Measurements from ENCODE around the gene AKAP12. TPM values are rescaled to one million over a fixed set of nuclear protein-coding genes. Genes with fewer than 3 reads are reported as not detected.

The AKAP12 gene
- total and polyA plus RNA-seq, 2 experiments from 2014 or later: 90.1 to 137 TPM

GRCh38 chr6:151390851-151391470, 151.2 kb downstream of the AKAP12 start:
- no peak for TF ChIP-seq EZH2phosphoT487 (IDR thresholded peaks at IDR 0.05; ENCODE audit: unreplicated experiment)
- no peak for TF ChIP-seq CREB1 (CRISPR knock-in tag; IDR thresholded peaks at IDR 0.05; ENCODE audit: low read depth)
- no peak for TF ChIP-seq NANOG (IDR thresholded peaks at IDR 0.05; ENCODE audit: borderline replicate concordance)
- TF ChIP-seq ZNF114 (CRISPR knock-in tag; IDR thresholded peaks at IDR 0.05): no peak
- TF ChIP-seq EZH2 (IDR thresholded peaks at IDR 0.05; ENCODE audit: low read depth, unreplicated experiment): no peak
- TF ChIP-seq REST (IDR thresholded peaks at IDR 0.05; ENCODE audit: unreplicated experiment): no peak
- TF ChIP-seq, protein P1, sequence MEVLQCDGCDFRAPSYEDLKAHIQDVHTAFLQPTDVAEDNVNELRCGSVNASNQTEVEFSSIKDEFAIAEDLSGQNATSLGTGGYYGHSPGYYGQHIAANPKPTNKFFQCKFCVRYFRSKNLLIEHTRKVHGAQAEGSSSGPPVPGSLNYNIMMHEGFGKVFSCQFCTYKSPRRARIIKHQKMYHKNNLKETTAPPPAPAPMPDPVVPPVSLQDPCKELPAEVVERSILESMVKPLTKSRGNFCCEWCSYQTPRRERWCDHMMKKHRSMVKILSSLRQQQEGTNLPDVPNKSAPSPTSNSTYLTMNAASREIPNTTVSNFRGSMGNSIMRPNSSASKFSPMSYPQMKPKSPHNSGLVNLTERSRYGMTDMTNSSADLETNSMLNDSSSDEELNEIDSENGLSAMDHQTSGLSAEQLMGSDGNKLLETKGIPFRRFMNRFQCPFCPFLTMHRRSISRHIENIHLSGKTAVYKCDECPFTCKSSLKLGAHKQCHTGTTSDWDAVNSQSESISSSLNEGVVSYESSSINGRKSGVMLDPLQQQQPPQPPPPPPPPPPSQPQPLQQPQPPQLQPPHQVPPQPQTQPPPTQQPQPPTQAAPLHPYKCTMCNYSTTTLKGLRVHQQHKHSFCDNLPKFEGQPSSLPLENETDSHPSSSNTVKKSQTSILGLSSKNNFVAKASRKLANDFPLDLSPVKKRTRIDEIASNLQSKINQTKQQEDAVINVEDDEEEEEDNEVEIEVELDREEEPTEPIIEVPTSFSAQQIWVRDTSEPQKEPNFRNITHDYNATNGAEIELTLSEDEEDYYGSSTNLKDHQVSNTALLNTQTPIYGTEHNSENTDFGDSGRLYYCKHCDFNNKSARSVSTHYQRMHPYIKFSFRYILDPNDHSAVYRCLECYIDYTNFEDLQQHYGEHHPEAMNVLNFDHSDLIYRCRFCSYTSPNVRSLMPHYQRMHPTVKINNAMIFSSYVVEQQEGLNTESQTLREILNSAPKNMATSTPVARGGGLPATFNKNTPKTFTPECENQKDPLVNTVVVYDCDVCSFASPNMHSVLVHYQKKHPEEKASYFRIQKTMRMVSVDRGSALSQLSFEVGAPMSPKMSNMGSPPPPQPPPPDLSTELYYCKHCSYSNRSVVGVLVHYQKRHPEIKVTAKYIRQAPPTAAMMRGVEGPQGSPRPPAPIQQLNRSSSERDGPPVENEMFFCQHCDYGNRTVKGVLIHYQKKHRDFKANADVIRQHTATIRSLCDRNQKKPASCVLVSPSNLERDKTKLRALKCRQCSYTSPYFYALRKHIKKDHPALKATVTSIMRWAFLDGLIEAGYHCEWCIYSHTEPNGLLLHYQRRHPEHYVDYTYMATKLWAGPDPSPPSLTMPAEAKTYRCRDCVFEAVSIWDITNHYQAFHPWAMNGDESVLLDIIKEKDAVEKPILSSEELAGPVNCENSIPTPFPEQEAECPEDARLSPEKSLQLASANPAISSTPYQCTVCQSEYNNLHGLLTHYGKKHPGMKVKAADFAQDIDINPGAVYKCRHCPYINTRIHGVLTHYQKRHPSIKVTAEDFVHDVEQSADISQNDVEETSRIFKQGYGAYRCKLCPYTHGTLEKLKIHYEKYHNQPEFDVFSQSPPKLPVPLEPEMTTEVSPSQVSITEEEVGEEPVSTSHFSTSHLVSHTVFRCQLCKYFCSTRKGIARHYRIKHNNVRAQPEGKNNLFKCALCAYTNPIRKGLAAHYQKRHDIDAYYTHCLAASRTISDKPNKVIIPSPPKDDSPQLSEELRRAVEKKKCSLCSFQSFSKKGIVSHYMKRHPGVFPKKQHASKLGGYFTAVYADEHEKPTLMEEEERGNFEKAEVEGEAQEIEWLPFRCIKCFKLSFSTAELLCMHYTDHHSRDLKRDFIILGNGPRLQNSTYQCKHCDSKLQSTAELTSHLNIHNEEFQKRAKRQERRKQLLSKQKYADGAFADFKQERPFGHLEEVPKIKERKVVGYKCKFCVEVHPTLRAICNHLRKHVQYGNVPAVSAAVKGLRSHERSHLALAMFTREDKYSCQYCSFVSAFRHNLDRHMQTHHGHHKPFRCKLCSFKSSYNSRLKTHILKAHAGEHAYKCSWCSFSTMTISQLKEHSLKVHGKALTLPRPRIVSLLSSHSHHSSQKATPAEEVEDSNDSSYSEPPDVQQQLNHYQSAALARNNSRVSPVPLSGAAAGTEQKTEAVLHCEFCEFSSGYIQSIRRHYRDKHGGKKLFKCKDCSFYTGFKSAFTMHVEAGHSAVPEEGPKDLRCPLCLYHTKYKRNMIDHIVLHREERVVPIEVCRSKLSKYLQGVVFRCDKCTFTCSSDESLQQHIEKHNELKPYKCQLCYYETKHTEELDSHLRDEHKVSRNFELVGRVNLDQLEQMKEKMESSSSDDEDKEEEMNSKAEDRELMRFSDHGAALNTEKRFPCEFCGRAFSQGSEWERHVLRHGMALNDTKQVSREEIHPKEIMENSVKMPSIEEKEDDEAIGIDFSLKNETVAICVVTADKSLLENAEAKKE (CRISPR knock-in tag; IDR thresholded peaks at IDR 0.05): no peak
- TF ChIP-seq CTCF (conservative IDR thresholded peaks at IDR 0.05; ENCODE audit: low read depth in 2 of 2): no peak
- TF ChIP-seq ZNF331 (CRISPR knock-in tag; IDR thresholded peaks at IDR 0.05; ENCODE audit: low read depth): no peak
- TF ChIP-seq JUNB (IDR thresholded peaks at IDR 0.05; ENCODE audit: unreplicated experiment): no peak
- no peak; the same call in 1 of the 2 replicates for TF ChIP-seq POLR2AphosphoS5 (IDR thresholded peaks at IDR 0.05; ENCODE audit: low read depth)
- TF ChIP-seq, protein P2, sequence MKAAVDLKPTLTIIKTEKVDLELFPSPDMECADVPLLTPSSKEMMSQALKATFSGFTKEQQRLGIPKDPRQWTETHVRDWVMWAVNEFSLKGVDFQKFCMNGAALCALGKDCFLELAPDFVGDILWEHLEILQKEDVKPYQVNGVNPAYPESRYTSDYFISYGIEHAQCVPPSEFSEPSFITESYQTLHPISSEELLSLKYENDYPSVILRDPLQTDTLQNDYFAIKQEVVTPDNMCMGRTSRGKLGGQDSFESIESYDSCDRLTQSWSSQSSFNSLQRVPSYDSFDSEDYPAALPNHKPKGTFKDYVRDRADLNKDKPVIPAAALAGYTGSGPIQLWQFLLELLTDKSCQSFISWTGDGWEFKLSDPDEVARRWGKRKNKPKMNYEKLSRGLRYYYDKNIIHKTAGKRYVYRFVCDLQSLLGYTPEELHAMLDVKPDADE (IDR thresholded peaks at IDR 0.05): no peak; the same call in 1 of the 2 replicates
- no peak for TF ChIP-seq STAT1 (IDR thresholded peaks at IDR 0.05; ENCODE audit: unreplicated experiment)
- ATAC-seq (peak; percentile 7), DNase-seq (ENCODE audit: low spot score) (peak; percentile 77)
- Histone ChIP-seq H3F3A (replicated peaks; ENCODE audit: low read depth) (peaks cover 11% of the 10 kb centered on the region), H3K9me2 (ENCODE audit: insufficient read depth) (peaks cover 3% of the 10 kb centered on the region; the same call in 1 of the 2 replicates), H3K27me3 (ENCODE audit: insufficient read depth) (no peaks in the 10 kb centered on the region), H2AFZ (no peak overlapping the region), H3K4me1 (ENCODE audit: insufficient read depth) (peaks cover 23% of the 10 kb centered on the region), H4K20me1 (replicated peaks; ENCODE audit: insufficient read depth) (peaks cover 26% of the 10 kb centered on the region), H3K4me2 (peak overlapping the region; percentile 91), H3K27ac (ENCODE audit: low read depth) (peak overlapping the region; percentile 99), H3K36me3 (ENCODE audit: insufficient read depth) (no peaks in the 10 kb centered on the region), H3K79me2 (replicated peaks; ENCODE audit: insufficient read depth) (peaks cover 76% of the 10 kb centered on the region), H3K4me3 (peak overlapping the region; percentile 91)
- Mint-ChIP-seq H3K9me3 (no peaks in the 10 kb centered on the region; the same call in 2 of the 3 replicates), H3K27ac (no peak overlapping the region), H3K4me3 (peak overlapping the region; percentile 97; the same call in 2 of the 3 replicates), H3K27me3 (ENCODE audit: insufficient read depth, low read depth, poor library complexity) (peaks cover 11% of the 10 kb centered on the region), H3K4me1 (peaks cover 25% of the 10 kb centered on the region), H3K36me3 (ENCODE audit: low read depth) (peaks cover 40% of the 10 kb centered on the region)

Measured in GM23338 (cell line).